Measurements from ENCODE around the gene ANO1.

GRCh38 chr11:70126494-70126893, 48.4 kb downstream of the ANO1 start:
- TF ChIP-seq CTCF (IDR thresholded peaks at IDR 0.05), result no peak
- TF ChIP-seq POLR2AphosphoS5 (IDR thresholded peaks at IDR 0.05), result no peak
- no peak for TF ChIP-seq POLR2A (IDR thresholded peaks at IDR 0.05)
